BLaER1 (cell line): ENCODE measurements around the gene IQSEC1.

Experiments used
- H3K27ac ChIP-seq: shearing (Covaris generic); formaldehyde crosslinking; 2 replicates; pipeline ENCODE4 v1.8.1; 2022
- H3K27me3 ChIP-seq: shearing (Covaris generic); formaldehyde crosslinking; 2 replicates; pipeline ENCODE4 v1.8.1; 2022
- H3K36me3 ChIP-seq: shearing (Covaris generic); formaldehyde crosslinking; 2 replicates; pipeline ENCODE4 v1.8.1; 2022
- H3K4me1 ChIP-seq: shearing (Covaris generic); formaldehyde crosslinking; 2 replicates; pipeline ENCODE4 v1.8.1; 2022
- H3K4me2 ChIP-seq: shearing (Covaris generic); formaldehyde crosslinking; 2 replicates; pipeline ENCODE4 v1.8.1; 2022
- H3K4me3 ChIP-seq: shearing (Covaris generic); formaldehyde crosslinking; 2 replicates; pipeline ENCODE4 v1.8.1; 2022
- H3K9ac ChIP-seq: shearing (Covaris generic); formaldehyde crosslinking; 2 replicates; pipeline ENCODE4 v1.8.1; 2022
- H3K9me3 ChIP-seq: shearing (Covaris generic); formaldehyde crosslinking; 2 replicates; pipeline ENCODE4 v1.8.1; 2022
- H4K20me1 ChIP-seq: shearing (Covaris generic); formaldehyde crosslinking; 2 replicates; pipeline ENCODE4 v1.8.1; 2022
- Cebpa-rat ChIP-seq: shearing (Covaris generic); IDR thresholded peaks from 2 replicates; pipeline ENCODE4 v1.8.1; 2022

Gene IQSEC1

GRCh38 chr3:12986031-12986430, 87.2 kb downstream of the IQSEC1 start:
- Histone ChIP-seq H3K9ac (no peak overlapping the region), H3K4me1 (peaks cover 99% of the 10 kb centered on the region), H3K27me3 (no peaks in the 10 kb centered on the region), H3K4me3 (no peak overlapping the region), H4K20me1 (peaks cover 100% of the 10 kb centered on the region), H3K4me2 (peak overlapping the region; percentile 47), H3K9me3 (peaks cover 6% of the 10 kb centered on the region; the same call in 1 of the 2 replicates), H3K36me3 (peaks cover 62% of the 10 kb centered on the region), H3K27ac (peak overlapping the region; percentile 25; the same call in 1 of the 2 replicates)
- no peak for TF ChIP-seq Cebpa-rat

DNA sequence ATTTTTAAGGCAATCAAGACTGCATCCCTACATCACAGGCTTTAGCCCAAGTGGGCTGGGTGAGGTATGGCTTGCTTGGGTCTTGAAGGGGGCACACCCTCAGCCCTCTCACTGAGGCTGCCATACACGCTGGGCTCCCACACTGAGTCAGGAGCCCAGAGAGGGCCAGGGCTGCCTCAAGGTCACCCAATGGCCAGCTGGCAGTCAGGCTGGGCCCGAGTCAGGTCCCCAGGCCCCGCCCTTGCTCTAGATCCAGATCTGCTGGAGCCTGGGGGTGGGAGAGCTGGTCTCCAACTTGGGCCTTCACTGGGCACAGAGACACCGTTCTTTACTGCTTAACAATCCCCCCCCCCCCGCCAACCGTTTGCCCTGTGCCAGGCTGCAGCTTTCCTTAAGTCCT, 88.1 kb downstream of the IQSEC1 start:
- peaks cover 6% of the 10 kb centered on the region; the same call in 1 of the 2 replicates for H3K9me3 ChIP-seq
- peak overlapping the region; percentile 47; the same call in 1 of the 2 replicates for H3K4me2 ChIP-seq
- no peak overlapping the region for H3K9ac ChIP-seq
- H3K27ac ChIP-seq: no peak overlapping the region
- H4K20me1 ChIP-seq: peaks cover 100% of the 10 kb centered on the region
- no peak for TF ChIP-seq Cebpa-rat
- H3K4me1 ChIP-seq: peaks cover 99% of the 10 kb centered on the region
- no peaks in the 10 kb centered on the region for H3K27me3 ChIP-seq
- H3K36me3 ChIP-seq: peaks cover 62% of the 10 kb centered on the region
- H3K4me3 ChIP-seq: no peak overlapping the region

GRCh38 chr3:12984023-12984823, 89.0 kb downstream of the IQSEC1 start:
- H3K9me3 ChIP-seq: peaks cover 6% of the 10 kb centered on the region; the same call in 1 of the 2 replicates
- peaks cover 68% of the 10 kb centered on the region for H3K36me3 ChIP-seq
- peak overlapping the region; percentile 61 for H3K9ac ChIP-seq
- H3K4me3 ChIP-seq: no peak overlapping the region
- no peaks in the 10 kb centered on the region for H3K27me3 ChIP-seq
- H3K27ac ChIP-seq: peak overlapping the region; percentile 63
- H4K20me1 ChIP-seq: peaks cover 100% of the 10 kb centered on the region
- peaks cover 99% of the 10 kb centered on the region for H3K4me1 ChIP-seq
- H3K4me2 ChIP-seq: peak overlapping the region; percentile 91
- TF ChIP-seq Cebpa-rat: no peak

DNA sequence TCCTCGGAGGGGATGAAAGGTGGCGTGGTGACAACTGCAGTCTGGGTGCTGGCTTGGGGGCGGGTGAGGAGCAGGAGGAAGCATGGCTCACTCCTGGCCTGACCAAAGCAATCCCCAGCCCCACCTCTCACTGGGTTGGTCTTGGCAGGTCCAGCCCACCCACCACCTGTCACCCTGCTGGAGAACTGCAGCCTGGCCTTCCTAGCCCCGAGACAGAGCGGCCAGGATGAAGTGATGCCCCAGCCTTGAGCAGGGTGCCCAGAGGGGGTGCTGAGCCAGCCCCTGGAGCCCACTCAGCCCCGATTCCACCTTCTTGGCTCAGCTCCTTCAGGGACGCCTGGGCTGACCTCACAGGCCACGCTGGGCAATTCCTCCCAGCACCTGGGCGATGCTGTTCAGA, 89.9 kb downstream of the IQSEC1 start:
- 0 out of 2 replicates have a peak overlapping the region, but pooled peaks have one; percentile 33 for H3K4me3 ChIP-seq
- H3K9ac ChIP-seq: peak overlapping the region; percentile 61
- H4K20me1 ChIP-seq: peaks cover 100% of the 10 kb centered on the region
- peaks cover 6% of the 10 kb centered on the region; the same call in 1 of the 2 replicates for H3K9me3 ChIP-seq
- H3K4me1 ChIP-seq: peaks cover 95% of the 10 kb centered on the region
- H3K27me3 ChIP-seq: no peaks in the 10 kb centered on the region
- H3K4me2 ChIP-seq: peak overlapping the region; percentile 91
- peak overlapping the region; percentile 63 for H3K27ac ChIP-seq
- H3K36me3 ChIP-seq: peaks cover 69% of the 10 kb centered on the region
- TF ChIP-seq Cebpa-rat: no peak

DNA sequence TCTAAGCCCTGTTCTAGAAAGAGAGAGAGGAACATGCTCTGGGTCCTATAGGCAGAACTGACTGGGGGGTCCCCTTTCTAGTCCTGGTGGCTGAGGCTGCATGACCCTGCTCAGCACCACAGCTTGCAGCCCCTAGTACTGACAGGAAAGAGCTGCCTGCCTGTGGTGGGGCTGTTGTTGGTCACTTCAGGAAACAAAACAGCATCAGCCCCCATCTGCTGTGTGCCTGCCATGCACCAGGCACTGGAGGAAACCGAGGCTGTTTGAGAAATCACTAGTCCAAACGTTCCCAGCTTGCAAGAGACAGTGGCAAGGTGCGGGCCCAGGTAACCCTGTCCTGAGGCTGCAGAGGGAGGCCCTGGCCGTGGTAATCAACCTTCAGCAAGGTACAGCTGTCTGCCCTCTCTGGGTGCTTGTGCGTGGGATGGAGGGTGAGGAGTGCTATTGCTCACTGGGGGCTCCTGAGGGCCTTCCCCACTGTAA, 90.6 kb downstream of the IQSEC1 start:
- Histone ChIP-seq H3K36me3 (peaks cover 69% of the 10 kb centered on the region), H3K9me3 (peaks cover under 1% of the 10 kb centered on the region; the same call in 1 of the 2 replicates), H3K4me3 (peak overlapping the region; percentile 33; the same call in 1 of the 2 replicates), H4K20me1 (peaks cover 100% of the 10 kb centered on the region), H3K4me2 (peak overlapping the region; percentile 91), H3K27ac (peak overlapping the region; percentile 63), H3K27me3 (no peaks in the 10 kb centered on the region), H3K4me1 (peaks cover 90% of the 10 kb centered on the region), H3K9ac (peak overlapping the region; percentile 61)
- no peak for TF ChIP-seq Cebpa-rat

DNA sequence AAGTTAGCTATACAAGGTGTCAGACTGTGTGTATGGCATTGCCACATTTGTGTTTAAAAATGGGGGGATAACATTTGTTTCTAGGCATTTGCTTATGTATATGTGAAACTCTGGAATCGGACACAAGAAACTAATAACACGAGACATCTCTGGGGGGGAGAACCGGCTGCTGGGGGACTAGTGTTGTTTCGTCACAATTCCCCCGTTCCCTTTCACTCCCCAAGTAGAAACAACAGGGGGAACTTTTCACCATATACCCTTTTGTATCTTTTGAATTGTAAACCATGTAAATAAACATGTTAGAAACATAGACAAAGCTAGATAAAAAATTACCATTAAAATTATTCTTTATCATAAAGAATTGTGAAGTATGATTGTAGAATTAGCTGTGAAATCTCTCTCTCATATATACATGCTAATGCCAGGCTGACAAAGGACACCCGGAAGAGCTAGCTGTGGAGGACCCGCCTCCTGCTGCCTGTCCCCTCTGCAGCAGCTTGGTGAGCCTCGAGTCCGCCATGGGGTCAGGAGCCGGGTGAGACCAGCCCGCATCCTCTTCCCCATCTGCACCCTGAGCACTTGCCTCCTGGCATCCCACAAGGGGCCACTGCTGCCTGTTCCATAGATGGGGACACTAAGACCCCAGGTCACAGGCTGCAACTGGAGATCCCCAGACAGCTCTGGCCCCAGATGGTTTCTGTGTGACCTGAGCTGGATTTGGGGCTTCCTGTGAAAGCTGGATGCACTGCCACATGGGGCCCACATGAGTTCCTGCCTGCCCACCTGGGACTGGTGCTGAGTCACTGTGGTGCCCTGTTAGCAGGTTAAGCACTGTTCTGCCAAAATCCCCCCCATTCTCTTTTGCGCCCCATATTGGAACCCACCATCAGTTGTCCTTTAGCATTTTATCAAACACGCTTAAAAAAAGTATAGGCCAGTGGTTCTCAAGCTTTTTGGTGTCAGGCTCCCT, 91.6 kb downstream of the IQSEC1 start:
- Histone ChIP-seq H3K9me3 (no peaks in the 10 kb centered on the region), H3K4me1 (peaks cover 79% of the 10 kb centered on the region), H3K4me3 (no peak overlapping the region; the same call in 1 of the 2 replicates), H3K27me3 (no peaks in the 10 kb centered on the region), H3K9ac (peak overlapping the region; percentile 58; the same call in 1 of the 2 replicates), H3K27ac (peak overlapping the region; percentile 53; the same call in 1 of the 2 replicates), H4K20me1 (peaks cover 100% of the 10 kb centered on the region), H3K4me2 (peak overlapping the region; percentile 91), H3K36me3 (peaks cover 69% of the 10 kb centered on the region)
- TF ChIP-seq Cebpa-rat: no peak

DNA sequence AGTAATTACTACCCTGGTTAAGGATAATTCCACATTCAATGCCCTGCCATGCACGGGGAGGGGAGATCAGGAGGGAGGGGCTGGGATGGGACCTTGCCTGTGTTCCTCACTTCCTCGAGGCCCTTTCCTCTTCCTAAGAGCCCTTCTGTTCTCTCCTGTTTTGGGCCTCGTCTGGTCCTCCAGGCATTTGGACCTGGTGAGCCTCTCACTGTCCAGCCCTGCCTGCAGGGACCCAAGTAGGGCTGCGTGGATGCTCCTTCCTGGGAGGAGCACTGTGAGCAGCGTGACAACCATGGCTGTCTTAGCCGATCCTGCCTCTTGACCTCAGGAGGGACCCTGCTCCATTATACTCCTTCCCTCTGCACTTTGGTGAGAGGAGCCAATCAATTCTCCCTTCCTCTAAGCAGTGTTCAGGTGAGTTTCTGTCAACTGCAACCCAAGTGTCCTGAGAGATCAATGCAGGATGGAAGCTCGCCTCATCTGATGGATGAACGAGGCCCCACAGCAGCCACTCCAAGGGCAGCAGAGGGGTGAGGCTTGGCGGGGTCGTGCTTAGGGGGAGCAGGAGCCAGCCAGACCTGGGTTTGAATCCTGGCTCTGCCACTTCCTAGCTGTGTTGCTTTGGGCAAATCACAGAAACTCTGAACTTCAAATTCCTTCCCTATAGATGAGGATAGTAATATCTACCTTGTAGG, 92.5 kb downstream of the IQSEC1 start:
- Histone ChIP-seq H3K36me3 (peaks cover 69% of the 10 kb centered on the region), H3K4me3 (no peak overlapping the region), H3K27me3 (no peaks in the 10 kb centered on the region), H3K9me3 (no peaks in the 10 kb centered on the region), H3K4me1 (peaks cover 70% of the 10 kb centered on the region), H3K27ac (peak overlapping the region; percentile 53; the same call in 1 of the 2 replicates), H3K4me2 (peak overlapping the region; percentile 91; the same call in 1 of the 2 replicates), H4K20me1 (peaks cover 100% of the 10 kb centered on the region), H3K9ac (no peak overlapping the region)
- no peak for TF ChIP-seq Cebpa-rat

DNA sequence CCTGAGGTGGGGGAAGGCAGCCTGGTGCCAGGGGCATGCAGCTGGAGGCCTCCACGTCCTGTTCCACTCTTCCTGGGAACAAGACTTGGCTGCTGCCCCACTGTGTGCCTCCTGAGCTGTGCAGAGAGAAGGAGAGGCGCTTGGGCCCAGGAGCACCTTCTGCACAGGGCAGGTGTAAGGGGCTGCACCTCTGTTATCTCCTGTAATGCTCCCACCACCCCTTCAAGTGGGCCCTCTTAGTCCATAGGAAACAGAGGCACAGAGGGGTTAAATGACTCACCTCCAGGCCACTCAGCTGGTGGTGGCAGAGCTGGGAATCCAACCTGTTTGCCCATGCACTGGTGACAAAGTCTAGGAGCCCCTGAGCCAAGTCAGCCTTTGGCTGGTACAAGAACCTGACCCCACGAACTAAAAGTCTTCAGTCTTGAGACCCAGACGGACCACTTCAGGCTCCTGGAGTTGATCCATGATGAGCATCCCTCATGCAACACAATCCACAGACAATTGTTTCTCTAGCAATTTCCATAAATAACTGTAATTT, 93.2 kb downstream of the IQSEC1 start:
- H3K27ac ChIP-seq: no peak overlapping the region
- peaks cover 67% of the 10 kb centered on the region for H3K4me1 ChIP-seq
- H3K27me3 ChIP-seq: no peaks in the 10 kb centered on the region
- H3K36me3 ChIP-seq: peaks cover 76% of the 10 kb centered on the region
- H3K9ac ChIP-seq: no peak overlapping the region
- no peak for TF ChIP-seq Cebpa-rat
- peaks cover 100% of the 10 kb centered on the region for H4K20me1 ChIP-seq
- H3K4me3 ChIP-seq: no peak overlapping the region
- no peaks in the 10 kb centered on the region for H3K9me3 ChIP-seq
- 0 out of 2 replicates have a peak overlapping the region, but pooled peaks have one; percentile 19 for H3K4me2 ChIP-seq
